ENCODE data around the gene MACROD2.

DNA sequence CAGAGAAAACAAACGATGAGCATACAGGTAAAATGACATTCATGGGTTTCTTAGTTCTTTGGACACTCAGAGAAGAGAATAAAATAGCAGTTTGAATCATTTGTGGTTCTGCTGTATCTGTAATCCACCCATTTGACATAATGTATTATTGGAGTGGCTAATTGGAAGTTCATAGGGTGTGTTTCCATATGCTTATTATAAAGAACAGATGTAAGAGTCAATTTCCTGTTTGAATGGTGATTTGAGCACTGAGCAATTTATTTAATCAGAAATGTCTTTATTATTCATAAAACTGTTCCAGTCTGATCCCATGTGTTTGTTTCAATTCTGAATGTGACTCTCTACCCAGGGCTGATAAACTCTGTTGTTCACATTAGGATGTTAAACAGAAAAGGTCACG lies 1638.8 kb downstream of the MACROD2 start:
- TF ChIP-seq SUZ12 (IDR thresholded peaks at IDR 0.05; ENCODE audit: extremely low read depth, insufficient read depth, insufficient read length) = no peak
- no peak for TF ChIP-seq YY1 (IDR thresholded peaks at IDR 0.05; ENCODE audit: insufficient read depth, insufficient read length)
- TF ChIP-seq ZNF274 (IDR thresholded peaks at IDR 0.05; ENCODE audit: low read depth, low read length) = no peak
